ENCODE measurements around the gene DNAJB8.

Gene DNAJB8

DNA sequence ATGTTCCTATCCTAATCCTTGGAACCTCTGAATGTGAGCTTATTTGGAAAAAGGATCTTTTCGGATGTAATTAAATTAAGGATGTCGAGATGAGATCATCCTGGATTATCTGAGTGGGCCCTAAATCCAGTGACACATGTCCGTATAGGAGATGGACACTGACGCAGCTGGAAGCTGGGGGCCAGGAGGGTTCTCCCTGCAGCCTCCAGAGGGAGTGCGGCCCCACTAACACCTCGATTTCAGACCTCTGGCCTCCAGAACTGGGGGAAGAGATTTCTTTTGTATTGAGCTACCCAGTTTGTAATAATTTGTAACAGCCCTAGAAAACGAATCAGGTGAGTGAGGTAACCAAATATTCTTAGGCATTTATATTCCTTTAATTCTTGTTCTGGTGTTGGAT lies 2.5 kb downstream of the DNAJB8 start:
- no peak for DNase-seq (ENCODE audit: low read depth in 2 of 2)

DNA sequence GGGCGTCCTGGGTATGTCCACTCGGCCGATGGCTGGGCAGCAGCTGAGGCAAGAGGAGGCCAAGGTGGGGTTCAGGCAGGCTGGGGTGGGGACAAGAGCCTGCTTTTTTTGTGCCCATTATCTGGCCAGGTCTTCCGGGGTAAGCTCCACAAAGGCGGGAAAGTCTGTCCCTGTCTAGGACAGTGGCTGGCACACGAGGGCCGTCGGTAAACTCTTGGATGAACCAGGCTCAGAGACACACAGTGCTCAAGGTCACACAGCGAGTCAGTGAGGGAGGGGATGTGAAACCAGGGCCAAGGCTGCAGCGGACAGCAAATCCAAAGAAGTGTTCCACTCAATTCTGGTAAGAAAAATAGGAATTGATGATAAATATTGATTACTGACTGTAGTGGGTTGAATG lies 2.9 kb downstream of the DNAJB8 start:
- no peak for DNase-seq (ENCODE audit: low read depth in 2 of 2)

DNA sequence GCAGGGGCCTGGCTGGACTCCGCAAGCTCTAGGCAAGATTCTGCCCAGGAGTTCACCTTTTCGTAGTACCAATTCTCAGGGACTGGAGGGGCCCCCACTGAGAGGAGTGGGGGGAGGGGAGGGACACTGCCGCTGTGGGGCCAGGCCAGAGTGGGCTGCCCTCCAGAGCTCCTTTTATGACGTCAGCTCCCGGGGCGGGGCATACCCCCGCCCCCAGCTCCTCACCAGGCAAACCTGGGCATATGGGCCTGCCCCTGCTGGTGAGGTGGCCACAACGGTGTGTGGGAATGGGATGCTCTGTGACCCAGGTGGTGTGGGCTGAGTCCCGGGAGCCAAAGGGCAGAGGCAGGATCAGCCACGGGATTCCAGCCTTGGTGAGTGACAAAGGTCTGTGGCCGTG lies 3.3 kb downstream of the DNAJB8 start:
- DNase-seq (ENCODE audit: low read depth in 2 of 2): no peak

DNA sequence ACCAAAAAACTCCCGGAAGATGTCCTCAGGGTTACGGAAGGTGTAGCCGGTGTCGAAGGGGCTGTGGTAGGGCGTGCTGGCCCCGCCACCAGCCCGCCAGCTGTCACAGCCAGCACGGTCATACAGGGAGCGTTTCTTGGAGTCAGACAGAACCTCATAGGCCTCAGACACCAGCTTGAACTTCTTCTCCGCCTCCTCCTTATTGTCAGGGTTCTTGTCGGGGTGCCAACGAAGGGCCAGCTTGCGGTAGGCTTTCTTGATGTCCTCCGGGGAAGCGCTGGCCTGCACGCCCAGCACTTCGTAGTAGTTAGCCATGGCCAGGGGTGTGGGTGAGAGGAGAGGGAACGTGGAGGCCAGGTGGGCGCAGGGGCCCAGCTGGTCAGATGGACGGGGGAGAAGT lies 3.8 kb downstream of the DNAJB8 start:
- no peak for DNase-seq (ENCODE audit: low read depth in 2 of 2)

DNA sequence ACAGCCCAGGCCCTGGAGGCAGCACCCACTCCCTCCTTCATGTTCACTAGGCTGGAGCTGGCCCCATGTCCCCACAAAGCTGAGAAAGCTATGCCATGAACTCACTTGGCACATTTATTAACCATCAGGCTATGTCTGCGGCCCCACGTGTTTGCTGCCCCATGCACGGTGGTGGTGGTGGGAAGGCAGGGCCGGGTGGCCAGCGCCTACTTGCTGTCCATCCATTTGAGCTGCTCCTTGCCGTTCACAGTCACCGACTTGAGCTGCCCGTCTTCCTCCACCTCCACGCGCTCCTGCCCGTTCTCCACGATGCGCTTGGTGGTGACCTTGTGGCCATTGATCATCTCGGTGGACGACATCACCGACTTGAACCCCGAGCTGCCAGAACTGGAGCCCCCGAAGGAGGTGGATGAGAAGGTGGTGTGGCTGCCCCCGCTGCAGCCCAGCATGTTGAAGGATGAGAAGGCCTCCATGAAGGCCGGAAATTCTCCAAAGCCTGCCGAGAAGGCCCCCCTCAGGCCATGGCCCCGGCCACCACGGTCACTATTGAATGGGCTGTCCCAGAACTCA lies 4.3 kb downstream of the DNAJB8 start:
- DNase-seq (ENCODE audit: low read depth in 2 of 2): no peak

DNA sequence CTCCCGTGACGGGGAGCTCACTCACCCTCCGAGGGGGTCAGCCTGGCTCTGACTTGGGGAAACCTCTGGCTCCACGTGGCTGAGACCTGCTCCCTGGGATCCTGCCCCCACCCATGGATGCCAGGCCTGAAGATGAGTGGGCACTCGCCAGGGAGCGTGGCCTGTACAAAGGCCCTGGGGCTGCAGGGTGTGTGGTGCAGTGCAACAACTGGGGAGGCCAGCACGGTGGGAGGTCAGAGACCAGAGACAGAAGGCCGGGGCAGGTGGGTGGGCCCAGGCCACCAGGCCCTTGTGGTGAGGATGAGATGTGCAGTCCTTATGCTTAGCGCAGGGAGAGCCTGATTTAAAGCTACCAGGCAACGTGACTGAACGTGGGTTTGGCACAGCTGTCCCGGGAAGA lies 5.0 kb downstream of the DNAJB8 start:
- DNase-seq (ENCODE audit: low read depth in 2 of 2): no peak

DNA sequence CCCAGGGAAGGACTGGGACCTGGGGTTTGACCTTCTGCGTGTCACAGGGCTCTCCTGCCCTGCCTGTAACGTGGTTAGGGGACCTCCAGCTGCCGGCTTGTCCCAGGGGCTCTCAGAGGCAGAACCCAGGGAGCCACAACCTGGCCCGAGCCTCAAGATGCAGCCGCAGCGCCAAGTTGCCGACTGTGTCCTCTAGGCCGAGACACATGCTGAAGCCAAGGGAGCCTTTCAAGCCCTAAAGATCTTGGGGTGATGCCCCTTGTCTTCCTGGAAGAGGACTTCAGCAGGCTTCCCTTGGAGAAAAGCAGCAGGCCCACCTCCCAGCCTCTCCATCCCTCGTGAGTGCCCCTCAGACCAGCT lies 7.2 kb downstream of the DNAJB8 start:
- DNase-seq (ENCODE audit: low read depth in 2 of 2): no peak

DNA sequence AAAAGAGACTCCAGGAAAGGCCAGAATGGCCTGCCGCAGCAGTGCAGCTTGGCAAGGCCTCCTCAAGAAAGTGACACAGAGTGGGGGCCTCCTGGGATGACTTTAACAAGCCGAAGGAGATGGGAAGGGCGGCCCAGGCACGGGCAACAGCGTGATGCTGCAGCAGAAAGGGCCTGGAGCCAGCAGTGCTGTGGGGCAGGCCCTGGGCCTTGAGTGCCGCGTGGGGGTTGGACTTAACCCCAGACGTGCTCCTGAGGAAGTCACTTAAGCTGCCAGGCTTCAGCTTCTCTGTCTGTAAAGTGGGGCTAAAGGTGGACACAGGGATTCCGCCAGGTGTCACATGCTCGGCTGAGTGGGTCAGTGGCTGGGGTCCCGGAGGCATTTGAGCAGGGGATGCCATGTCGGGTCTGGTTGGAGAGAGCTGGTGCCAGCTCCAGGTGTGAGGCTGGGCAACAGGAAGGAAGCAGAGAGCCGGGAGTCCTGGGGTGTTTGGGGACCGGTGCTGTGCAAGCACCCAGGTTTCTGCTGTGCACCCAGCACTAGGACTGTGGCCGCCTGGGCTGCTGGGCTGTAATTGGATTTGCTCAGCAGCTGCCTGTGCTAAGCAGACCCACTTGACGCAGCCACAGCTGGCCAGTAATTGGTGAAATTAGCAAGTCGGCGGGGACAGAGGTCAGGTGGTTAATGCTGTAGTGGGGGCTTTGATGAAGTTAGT lies 7.8 kb downstream of the DNAJB8 start:
- DNase-seq (ENCODE audit: low read depth in 2 of 2): no peak

DNA sequence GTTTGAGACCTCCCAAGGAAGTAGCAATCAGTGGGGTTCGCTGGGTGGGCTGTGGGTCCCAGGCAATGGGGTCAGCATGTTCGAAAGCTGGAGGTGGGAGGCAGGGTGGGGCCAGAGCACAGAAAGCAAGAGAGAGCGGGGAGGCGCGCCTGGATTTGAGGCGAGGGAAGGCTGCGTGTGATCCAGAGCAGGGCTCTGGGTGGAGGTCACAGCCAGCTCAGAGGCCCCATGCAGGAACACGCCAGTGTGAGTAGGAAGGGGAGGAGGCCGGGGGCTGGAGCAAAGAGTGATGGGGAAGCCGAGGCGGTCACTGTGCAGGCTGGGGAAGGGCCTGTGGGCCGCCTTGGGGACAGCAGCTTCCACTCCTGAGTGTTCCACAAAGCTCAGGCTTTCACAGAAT lies 8.8 kb downstream of the DNAJB8 start:
- DNase-seq (ENCODE audit: low read depth in 2 of 2): no peak

DNA sequence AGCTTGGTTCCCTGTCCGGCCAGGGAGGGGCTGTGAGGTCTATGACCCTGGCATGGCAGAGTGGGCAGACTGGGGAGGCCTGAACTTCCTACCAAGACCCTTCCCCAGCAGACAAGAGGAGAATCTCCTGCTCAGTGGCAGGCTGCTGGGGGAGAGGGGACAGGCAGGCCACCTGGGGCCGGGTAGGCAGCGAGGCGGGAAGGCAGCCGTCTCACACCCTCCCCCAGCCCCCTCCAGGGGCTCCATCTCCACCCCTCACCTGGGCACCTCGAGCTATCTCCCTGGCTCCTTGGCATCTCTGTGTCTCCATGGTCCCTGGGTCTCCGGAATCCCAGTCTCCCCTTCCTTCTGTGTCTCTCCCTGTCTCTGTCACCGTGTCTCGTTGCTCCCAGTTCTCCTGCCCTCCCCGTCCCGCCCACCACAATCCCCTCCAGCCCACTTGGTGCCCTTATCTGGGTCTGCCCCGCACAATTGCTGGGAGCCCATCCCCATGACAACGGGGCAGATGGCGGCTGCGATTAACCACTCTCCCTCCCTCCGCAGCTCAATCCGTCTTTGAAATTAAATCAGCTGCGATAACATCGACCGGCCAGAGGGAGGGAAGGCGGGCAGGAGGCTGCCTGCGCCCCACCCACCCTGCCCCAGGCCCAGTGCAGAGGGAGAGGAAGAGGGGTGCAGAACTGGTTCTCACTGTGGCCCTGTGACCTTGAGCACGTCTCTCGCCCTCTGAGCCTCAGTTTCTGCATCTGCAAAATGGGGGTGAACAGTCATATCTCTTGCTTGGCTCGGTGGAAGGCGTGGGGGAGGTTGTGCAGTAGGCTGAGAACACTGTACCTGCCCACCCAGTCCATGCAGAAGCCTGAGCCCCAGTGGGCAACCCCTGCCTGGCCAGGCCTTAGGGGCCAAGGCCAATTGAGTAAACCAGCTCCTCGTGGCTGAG lies 9.6 kb downstream of the DNAJB8 start:
- no peak for DNase-seq (ENCODE audit: low read depth in 2 of 2)

DNA sequence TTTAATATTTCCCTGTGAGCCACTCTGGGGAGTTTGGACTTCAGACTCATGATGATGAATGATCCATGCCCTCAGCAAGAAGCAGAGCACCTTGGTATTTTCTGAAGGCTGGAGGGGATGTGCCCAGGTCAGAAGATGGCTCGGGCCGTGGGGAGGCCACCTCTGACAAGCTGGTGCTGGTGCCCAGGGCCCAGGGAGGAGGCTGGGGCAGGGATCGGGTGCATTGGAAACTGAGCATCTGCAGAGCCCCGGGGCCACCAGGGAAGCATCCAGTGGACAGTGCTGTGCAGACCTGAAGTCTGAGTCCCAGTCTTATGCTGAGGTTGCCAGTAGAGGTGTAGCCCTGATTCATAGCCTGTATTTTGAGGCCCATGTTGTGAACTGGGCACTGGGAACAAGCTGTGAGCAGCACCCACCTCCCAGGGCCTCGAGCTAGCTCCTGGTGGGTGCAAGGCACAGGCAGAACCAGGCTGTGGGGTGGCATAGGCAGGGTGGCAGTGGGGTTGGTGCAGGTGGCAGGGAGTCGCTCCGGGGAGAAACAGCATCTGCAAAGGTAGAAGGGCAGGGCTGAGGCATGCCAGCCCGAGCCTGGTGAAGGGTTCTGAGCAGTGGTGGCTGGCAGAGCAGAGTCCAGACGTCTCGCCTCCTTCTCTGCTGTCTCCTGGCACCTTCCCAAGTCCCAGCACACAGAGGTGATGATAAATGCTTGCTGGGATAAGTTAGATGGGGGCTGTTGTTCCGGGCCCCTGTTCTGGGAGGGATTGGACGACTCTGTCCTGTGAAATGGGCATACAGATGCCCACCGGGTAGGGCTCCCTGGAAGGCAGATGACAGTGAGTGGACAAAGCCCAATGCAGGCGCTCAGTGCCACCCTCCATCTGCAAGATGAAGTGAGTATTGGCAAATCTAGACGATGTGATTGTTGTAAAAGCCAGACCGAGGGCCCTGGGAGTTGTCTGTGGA lies 10.6 kb downstream of the DNAJB8 start:
- no peak for DNase-seq (ENCODE audit: low read depth in 2 of 2)

DNA sequence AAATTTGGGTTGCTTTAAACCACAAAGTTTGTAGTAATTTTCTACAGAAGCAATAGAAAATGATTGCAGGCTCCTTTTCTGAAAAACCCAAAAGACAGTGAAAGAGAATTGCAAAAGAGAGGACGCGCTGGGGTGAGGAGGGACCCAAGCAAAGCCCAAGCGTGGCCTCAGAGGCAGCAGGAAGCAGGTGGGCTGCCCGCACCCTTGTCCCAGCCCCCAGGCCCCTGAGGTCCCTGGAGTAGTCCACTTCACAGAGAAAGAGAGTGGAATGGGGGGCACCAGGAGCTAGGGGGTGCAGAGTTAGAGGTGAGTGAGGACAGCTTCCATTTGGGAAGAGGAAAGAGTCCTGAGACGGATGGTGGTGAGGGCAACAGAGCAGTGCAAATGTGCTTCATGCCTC lies 11.6 kb downstream of the DNAJB8 start:
- DNase-seq (ENCODE audit: low read depth in 2 of 2): no peak

DNA sequence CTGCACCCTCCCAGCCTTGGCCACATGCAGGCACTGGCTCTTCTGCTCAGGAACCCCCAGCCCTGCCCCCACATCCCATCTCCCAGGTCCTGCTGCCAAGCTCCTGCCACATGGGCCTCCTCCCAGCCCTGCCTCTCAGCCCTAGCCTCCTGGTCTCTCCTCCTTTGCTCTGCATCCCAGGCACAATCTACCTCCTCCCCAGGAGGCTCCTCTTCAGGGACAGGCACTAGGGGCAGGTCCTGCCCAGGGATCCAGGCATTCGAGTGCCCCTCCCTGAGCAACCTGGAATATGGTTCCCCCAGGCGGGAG lies 12.4 kb downstream of the DNAJB8 start:
- DNase-seq (ENCODE audit: low read depth in 2 of 2): no peak

DNA sequence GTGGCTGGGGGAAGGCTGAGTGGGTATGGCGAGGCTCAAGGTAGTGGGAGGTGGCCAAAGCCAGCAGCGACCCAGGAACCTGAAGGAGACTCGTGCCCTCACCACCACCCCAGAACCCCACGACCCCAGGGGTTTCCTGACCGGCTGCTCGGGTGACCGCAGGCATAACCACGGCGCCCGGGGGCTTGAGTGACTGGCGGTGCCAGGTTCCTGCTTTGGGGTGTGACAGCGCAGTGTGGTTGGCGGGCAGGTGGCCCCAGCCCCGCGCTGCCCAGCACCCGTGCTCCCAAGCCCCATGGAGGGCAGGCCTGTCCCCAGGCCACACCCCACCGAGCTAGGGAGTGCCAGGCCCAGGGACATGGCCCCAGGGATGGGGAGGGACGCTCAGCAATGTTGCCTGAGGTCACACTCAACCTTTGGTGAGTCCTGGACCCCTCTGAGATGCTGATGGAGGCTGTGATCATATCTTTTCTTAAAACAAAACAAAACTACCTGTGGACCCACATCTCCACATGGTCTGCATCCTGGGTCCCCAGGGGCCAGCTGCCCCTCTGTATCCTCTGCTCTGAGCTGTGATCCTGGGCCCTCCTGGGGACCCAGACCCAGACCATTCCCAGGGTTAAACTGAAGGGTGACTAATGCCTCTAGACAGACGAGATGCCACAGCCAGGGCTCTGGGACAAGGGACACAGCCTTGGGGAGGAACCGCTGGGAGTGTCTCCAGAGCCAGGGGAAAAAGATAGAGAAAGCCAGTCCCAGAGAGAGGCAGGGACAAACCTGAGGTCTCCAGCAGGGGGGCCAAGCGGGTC lies 13.0 kb downstream of the DNAJB8 start:
- no peak for DNase-seq (ENCODE audit: low read depth in 2 of 2)

DNA sequence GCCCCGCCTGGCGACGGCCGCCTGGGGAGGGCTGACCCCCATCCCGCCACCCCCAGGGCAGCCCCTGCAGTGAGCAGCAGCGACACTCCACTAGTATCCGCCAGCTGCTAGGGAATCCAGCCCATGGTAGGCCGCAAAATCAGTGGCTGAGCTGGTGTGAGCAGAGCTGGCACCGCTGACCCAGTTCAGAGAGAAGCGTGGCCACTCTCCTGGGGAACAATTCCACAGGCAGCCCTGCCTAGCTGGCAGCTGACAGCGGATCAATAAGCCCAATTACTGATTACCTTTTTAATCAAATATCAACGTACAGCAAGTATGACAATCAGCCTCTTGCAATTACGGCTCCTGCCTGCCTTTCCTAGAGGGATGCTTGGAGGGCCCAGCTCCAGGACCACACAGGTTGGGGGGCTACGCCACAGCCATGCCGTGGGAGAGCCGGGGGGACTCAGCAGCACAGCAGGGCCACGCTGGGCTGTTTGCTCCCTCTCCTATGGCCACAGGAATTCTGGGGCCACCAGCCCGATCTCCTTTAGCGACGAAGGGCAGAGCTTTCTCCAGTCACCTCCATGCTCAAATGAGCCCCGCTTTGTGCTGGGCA lies 13.9 kb downstream of the DNAJB8 start:
- DNase-seq (ENCODE audit: low read depth in 2 of 2): no peak

DNA sequence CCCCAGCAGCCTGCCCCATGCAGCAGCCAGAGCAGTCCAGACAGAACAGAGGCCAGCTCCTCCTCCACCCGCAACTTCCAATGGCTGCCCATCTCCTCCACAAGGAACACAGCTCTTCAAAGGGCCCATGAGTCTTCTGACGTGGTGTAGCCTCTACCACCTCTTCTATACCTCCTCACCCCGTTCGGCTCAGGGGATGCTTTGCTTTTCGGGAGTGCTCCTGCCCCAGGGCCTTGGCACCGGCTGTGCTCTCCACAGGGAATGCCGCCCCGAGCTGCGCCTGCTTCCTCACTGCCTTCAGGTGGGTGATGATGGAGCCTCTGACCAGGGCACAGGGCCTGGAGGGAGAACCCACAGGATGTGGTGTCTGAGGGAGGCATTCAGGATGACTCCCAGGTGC lies 14.6 kb downstream of the DNAJB8 start:
- DNase-seq (ENCODE audit: low read depth in 2 of 2): no peak

DNA sequence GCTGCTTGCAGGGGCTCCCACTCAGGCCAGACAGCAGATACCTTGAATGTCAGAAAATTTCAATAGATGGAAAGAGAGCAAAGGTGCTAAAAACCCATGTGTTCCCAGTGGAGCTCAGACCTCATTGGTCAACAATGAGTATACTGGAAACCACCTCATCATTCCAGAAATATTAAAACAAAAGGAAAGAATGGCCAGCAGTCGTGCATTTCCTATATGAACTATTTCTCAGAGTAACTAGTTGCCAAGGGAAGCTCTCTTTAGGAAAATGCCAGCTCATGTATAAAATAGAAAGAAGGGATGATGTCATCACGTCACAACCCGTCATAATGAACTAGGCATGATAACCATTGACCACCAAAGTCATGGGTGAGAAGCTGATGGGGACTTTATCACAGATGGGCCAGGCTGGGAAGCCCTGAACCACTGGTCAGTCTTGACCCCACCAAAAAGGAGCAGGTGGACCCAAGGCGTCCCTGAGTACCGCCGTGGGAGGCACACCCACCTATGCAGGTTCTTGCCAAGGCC lies 17.5 kb downstream of the DNAJB8 start:
- no peak for DNase-seq (ENCODE audit: low read depth in 2 of 2)

DNA sequence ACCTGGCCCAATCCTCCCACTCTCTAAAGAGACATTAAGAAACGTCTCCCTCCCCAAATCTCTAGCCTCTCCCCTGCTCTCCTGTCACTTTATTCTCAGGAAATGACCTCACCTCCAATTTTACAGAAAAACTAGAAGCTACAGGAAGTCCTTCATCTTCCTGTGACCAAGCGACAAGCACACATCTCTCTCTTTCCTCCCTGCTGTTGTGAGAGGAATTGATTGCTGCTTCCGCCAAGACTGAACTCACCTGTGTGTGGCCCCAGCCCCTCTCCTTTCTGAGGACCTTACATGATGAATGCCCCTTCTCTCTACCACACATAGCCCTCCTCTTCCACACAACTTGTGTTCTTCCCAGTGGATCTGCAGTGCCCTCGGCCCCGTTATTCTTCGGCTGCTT lies 18.2 kb downstream of the DNAJB8 start:
- no peak for DNase-seq (ENCODE audit: low read depth in 2 of 2)

DNA sequence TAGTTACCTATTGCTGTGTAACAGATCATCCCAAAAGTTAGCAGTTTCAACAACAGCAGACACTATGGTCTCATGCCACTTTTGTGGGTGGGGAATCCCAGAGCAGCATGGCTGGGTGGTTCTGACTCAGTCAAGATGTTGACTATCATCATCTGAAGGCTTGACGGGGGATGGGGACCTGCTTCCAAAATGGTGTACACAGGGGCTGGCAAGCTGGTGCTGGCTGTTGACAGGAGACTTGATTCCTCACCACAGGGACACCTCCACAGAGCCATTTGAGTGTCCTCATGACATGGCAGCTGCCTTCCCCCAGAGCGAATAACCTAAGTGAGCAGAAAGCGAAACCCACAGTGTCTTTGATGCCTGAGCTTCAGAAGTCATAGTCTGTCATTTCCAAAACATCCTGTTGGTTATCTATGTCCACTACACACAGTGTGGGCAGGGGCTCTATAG lies 19.1 kb downstream of the DNAJB8 start:
- DNase-seq (ENCODE audit: low read depth in 2 of 2): peak; percentile 17 to 55

DNA sequence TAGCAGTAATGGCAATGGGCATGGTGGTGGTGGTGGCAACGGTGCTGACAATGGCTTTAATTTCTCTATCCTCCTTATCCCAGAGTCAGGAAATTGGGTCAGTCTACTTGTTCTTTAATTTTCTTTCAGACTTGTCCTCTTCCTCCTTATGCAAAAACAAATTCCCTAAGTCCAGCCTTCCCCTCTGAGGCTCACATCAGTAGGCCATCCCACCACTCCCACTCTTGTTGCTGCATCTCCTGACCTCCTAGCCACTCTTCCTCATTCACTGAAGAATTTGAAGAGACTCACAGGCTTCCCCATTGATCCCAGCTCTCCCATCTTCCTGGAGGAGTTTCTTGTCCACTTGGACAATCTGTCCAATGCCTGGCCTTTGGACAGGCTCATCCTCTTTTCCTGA lies 19.9 kb downstream of the DNAJB8 start:
- no peak for DNase-seq (ENCODE audit: low read depth in 2 of 2)

Measured in stimulated activated CD4-positive, alpha-beta T cell treated with anti-CD3 and anti-CD28 coated beads, Interleukin-12 subunit alpha, Interleukin-12 subunit beta, amount 100 ng/mL, for 24 hours (primary cell).